HG03025 (cell line): ENCODE results near the gene CDY1B.
"Not testable (repeated sequence)": the region's sequence is repeated elsewhere in the genome, so short reads cannot be mapped to it uniquely, and the experiment has no call there.

ENCODE experiments used
- ATAC-seq: cut with Tn5 transposase; IDR thresholded peaks from one replicate; pipeline ENCODE4 v1.9.1; 2021; ENCODE audit warnings: mild to moderate bottlenecking, moderate library complexity; ENCODE audit not compliant: unreplicated experiment, low FRiP score

Gene CDY1B

GRCh38 chrY:24047919-24048318 lies at the start of gene CDY1B:
TSS of gene CDY1B (minus strand) at chrY:24048019. CDS start at chrY:24047688, 331 bp downstream.
- not testable (repeated sequence) for ATAC-seq

DNA sequence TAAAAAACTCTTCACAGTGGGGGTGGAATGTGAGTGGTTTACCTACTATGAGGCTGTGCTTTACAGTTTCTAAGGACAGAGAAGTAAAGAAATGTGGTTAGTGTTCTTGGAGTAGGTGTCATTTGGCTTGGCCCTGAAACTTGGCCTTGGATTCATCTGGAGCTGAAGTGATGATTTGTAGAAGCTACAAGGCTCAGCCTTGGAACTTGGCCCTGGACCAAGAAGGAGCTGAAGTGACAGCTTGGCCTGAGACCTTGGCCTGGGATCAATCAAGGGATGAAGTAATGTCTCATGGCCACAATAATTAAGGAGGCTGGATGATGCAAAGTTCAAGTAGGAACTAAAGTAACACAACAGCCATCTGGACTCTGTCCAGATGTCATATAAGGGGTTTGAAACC lies 1.7 kb upstream of the CDY1B start:
- not testable (repeated sequence) for ATAC-seq

- not testable (repeated sequence) for ATAC-seq
Measured at GRCh38 chrY:24043209-24043608, 4.6 kb downstream of the CDY1B start.

DNA sequence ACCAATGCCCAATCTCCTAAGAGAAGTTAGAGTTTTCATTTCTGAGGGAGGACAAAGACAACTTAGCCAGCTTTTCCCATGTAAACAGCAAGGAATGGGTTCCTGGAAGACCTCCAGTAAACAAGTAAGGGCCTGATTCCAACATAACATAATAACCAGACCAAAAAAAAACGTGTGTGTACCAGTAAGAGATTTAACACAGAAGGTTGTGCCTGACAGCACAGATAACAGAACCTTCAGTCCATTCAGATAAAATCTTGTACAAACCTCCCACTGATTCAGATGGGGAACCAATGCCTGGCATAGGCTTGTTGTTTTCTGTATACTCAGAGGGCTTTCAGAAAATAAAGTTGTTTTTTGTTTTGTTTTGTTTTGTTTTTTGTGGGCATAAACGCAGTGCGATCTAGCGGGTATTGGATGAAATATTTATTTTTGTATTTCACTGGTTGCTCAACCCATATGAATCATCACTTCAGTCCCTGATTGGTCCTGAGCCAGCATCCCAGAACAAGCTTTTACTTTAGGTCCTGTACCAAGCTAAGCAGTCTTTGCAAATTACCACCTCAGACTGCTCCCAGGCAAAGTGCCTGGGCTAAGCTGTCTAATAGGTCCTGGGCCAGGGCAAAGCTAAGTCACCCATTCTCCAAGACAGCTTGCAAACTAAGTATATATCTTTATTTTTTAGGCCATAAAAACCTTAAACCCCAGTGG lies 8.7 kb downstream of the CDY1B start:
- ATAC-seq, result not testable (repeated sequence)

DNA sequence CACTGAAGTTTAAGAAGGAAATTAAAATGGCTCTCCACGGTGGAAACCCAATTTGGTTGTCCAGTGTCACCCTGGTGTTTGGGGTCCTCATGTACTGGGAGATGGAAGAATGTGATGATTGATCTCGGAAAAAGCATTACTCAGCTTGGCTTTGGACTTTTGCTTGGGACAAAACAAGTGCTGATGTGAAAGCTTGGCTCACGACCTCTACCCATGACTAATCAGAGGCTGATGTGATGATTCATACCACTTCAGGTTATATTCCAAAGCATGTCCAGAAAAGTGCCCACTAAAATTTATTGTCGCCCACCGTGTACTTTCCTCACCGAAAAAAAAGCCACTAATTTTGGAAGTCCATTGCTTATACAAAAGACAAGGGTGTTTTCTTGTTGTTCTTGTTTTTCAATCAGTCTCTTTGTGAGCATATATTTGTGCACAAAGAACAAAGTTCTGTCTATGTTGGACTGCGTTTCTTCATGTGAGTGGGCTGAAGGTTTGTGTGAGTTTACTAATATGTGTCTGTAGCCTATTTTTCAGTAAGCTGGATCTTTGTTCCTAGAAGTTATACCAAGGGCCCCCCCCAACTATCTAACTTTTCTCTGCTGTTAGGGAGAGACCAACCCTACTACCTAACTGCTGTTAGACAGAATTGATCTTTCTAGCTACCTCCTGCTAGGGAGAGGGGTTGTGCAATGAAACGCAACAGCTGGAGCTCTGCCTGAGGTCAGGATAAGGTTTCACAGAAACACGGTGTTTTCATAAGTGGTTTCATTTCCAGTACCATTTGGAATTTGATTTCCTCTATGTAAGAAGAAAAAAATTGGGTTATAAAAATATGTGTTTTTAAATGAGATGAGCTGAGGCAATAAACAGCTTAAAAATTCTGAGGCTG lies 21.4 kb downstream of the CDY1B start:
- ATAC-seq, result not testable (repeated sequence)
